NCI-H1417 (cell line): ENCODE results near the gene KLF13.

Source experiments
- DNase-seq, 3 experiments: peaks; one replicate each; lab custom pipeline; 2025; lab: John Stamatoyannopoulos, UW

The KLF13 gene

DNA sequence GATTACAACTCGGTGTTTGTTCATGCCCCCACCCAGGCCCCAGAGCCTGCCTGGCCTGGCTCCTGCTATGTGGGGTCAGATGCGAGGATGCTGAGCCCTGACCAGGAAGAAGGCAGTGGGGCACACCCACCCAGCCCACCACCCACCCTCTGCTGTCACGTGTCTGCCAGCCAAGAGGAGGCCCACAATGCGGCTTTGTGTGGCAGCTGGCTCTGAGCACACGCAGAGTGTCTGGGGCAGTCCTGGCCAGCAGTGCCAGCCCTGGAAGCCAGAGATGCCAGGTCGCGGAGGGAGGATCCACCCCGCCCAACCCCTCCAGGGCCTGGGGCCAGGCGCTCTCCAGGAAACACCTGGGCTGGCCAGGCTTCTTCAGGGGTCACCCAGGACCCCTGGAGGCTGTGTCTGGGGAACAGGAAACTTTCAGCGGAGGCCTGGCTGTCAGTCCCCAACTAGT lies 26.4 kb upstream of the KLF13 start:
- peak in 1 of 3 experiments; percentile 43 for DNase-seq

GRCh38 chr15:31300981-31301672 lies 25.5 kb upstream of the KLF13 start:
- DNase-seq, result peak in 1 of 3 experiments; percentile 22

DNA sequence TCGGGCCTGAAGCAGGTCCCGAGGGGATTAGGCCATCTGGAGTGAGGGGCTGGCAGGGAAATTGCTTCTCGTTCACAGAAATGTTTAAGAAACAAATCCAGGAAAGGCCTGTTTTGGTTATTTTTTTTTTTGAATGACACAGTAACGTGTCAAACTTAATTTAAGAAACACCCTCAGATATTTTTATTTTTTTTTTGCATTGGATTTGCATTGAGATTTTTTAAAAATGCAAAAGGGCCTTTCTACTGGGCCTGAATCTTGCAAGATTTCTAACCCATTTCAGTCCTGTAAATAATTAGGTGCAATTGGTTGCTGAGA lies 25.0 kb upstream of the KLF13 start:
- DNase-seq, result no peak

DNA sequence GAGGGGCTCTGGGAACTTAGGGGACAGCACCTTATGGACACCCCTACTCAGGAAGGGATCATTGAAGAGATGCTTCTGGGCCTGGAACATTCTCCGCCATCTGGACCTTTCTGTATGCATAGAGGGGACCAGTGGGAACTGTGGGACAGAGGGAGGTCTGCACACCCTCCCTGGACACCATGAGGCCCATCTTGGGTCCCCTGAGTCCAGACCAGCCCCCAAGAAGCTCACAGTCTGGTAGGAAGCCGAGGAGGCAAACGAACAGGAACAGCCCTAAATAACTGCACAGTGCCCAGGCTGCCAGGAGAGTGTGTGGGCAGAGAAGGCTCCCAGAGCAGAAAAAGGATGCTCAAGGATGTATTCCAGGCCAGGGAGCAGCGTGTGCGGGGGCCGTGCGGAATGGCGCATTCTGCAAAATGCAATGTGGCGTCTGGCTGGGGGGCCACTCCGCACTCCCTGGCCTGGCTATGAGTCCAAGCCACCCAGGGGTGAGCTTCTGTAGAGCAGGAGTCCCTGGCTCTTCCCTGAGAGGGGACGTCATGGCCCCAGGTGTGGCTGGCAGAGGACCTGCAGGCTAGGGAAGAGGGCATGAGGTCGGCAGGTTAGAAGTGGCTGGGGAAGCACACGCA lies 24.5 kb upstream of the KLF13 start:
- DNase-seq, result no peak

- DNase-seq, result no peak
Measured at GRCh38 chr15:31302778-31303725, 23.6 kb upstream of the KLF13 start.

DNA sequence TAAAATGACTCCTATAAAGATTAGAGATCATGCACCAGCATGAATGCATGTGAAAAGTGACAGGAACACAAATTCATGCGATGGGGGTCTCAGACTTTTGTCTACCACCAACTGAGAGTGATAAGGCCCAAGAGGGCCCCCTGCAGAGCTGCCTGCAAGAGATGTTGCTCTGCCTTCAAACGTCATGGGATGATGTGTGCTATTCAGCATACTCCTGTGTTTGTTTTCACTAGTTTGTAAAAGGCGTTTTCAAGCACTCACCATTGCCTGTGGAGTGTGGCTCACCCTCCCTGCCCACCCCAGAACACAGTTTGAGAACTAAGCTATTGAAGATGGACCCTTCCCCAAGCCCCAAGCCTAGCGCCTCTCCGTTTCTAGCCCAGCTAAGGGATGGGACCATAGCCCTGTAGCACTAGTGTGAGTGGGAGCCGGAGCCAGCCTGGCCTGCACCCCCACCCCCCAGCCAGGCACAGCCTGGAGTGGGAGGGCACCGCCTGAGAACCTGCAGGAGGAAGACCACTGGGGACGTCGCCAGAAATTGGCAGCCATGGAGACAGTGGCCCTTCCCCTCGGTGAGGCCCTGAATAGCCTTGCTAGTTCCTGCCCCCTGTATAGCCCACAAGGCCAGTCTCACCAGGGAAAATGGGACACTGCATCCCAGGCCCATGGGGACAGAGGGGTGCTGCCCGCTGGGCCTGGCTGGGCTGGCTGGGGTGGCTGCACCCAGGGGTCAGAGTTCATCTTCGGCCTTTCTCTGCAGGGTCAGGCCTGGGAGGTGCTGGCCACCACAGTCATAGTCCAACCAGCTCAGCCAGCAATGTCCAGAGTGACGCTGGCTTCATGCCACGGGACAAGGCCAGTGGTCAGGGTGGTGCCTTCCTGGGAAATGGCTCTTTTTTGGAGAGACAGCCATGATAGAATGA lies 22.6 kb upstream of the KLF13 start:
- DNase-seq, result peak in 1 of 3 experiments; percentile 50

DNA sequence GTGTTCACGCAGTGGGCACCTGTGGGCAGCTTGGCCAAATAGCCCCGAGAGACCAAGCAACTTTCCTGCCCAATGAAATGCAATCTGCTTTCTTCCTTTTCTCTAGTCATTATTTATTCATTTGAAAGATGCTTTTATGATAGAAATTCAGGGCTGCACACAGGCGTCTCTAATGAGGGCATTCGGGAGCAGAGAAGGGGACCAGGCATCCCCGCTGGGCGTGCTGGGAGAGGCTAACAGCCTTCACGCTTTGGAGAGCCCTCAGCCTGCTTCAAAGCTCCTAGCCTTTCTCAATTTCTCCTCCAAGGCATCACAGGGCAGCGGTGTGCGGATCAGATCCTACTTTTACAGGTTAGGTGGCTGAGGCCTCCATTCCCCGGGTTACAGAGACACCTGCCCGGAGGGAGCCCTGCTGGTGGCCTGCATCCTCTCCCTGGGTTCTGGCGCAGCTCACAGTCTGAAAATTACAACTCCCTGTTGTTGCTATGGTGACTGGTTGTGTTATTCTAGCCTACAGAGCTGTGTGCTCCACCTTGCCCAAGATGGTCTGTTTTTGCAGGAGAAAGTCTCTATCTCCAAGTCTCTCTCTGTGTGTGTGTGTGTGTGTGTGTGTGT lies 21.8 kb upstream of the KLF13 start:
- peak; percentile 26 to 97 (median 93) for DNase-seq

- DNase-seq, result no peak
Measured at GRCh38 chr15:31305375-31305774, 21.3 kb upstream of the KLF13 start.

- no peak for DNase-seq
Measured at GRCh38 chr15:31305796-31306425, 20.7 kb upstream of the KLF13 start.

GRCh38 chr15:31306426-31307269 lies 20.0 kb upstream of the KLF13 start:
- peak; percentile 84 to 98 (median 96) for DNase-seq

- DNase-seq, result peak in 1 of 3 experiments; percentile 63
Measured at GRCh38 chr15:31307270-31308184, 19.1 kb upstream of the KLF13 start.

- peak in 2 of 3 experiments; percentile 71 to 90 for DNase-seq
Measured at GRCh38 chr15:31308185-31308639, 18.4 kb upstream of the KLF13 start.

GRCh38 chr15:31309893-31310606 lies 16.6 kb upstream of the KLF13 start:
- DNase-seq, result no peak

- no peak for DNase-seq
Measured at GRCh38 chr15:31311735-31312619, 14.7 kb upstream of the KLF13 start.

DNA sequence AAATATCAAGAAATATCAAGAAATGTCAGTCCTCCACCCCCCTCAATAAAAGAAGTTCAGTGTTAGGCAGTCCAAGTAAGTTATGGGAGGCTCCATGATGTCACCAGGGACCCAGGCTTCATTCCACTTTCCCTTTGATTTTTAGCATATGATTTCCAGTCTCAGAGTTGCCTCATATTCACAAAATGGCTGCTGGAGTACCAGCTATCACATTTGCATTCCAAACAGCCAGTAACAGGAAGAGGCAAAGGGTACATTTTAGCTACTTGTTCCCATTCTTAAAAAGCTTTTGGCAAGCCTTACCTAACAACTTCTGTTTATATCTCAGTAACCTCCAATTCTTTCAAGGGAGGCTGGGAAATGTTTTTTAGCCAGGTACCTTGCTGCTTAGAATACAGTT lies 13.4 kb upstream of the KLF13 start:
- no peak for DNase-seq

GRCh38 chr15:31314380-31314779 lies 12.3 kb upstream of the KLF13 start:
- no peak for DNase-seq
